GM18873 (cell line): ENCODE data around the gene DENND1C.
"Not testable (repeated sequence)": the region's sequence is repeated elsewhere in the genome, so short reads cannot be mapped to it uniquely, and the experiment has no call there.

Source experiments
- ATAC-seq: cut with Tn5 transposase; IDR thresholded peaks from one replicate; pipeline ENCODE4 v1.9.1; 2021; ENCODE audit warnings: mild to moderate bottlenecking, moderate library complexity, moderate number of reproducible peaks; ENCODE audit not compliant: unreplicated experiment, low FRiP score

The DENND1C gene

DNA sequence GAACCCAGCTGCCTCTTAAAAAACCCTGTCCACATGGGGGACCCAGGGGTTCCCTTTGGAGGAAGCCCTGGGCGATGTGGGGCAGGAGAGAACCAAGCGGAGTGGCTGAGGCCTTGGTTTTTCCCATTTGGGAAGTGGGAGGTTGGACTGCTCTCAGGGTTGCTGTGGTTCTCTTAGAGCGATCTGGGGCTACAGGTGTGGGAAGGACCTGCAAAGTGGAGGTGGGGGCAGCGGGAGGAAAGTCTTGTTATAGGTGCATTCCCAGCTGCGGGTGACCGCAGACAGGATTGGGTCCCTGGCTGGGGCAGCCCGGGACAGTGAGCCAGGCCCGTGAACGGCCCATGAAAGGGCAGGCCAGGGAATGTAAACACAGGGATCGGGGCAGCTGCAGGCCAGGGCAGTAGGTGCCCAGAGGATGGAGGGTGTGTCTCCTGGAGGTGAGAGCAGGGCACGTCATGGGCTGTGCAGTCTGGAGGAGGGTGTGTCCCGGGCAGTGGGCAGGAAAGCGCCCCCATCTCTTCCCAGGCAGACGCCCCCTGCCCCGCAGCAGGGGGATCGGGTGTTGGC lies 22.8 kb downstream of the DENND1C start:
- no peak for ATAC-seq

GRCh38 chr19:6457958-6458694 lies 23.5 kb downstream of the DENND1C start:
- ATAC-seq, result no peak

DNA sequence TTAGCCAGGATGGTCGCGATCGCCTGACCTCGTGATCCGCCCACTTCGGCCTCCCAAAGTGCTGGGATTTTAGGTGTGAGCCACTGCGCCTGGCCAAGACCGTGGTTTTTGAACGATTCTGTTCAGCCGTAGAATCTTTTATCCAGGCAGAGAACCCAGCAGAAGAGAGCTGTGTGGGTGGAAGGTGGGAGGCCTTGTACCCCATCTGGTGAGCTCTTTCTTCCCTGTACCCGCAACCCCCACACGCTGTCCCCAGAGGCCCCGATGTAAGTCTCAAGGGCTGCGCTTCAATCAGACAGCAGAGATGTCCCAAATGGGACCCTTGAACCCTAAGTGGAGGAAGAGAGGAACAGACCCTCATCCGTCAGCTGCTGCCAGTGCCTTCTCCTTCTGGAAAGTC lies 25.7 kb downstream of the DENND1C start:
- no peak for ATAC-seq

DNA sequence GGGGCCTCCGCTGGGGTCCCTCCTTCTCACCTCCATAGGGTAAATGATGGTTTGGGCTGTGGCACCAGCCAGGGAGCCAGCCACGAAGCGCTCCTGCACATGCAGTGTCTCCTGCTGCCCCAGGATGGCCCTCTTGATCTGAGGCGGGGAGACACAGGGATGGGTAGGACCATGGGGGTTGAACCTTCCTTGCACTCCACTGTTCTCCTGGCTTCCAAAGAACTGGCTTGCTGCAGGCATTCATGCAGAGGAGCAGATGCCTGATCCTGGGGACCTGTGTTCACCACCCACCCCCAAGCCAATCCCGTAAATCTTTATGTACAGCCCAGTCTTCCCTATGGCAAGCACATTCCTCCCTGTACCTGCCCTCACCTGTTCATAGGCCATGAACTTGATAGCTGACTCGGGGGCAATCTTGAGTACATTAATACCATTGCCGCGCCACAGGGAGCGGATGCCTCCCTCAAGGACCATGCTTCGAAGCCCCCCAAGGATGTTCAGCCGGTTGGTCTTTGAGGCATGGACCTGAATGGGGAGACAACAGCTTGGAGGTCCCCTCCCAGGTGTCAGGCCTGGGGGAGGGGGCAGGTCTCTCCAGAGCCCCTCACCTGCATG lies 27.5 kb downstream of the DENND1C start:
- ATAC-seq, result no peak

GRCh38 chr19:6452899-6453298 lies 28.7 kb downstream of the DENND1C start:
- ATAC-seq, result no peak

DNA sequence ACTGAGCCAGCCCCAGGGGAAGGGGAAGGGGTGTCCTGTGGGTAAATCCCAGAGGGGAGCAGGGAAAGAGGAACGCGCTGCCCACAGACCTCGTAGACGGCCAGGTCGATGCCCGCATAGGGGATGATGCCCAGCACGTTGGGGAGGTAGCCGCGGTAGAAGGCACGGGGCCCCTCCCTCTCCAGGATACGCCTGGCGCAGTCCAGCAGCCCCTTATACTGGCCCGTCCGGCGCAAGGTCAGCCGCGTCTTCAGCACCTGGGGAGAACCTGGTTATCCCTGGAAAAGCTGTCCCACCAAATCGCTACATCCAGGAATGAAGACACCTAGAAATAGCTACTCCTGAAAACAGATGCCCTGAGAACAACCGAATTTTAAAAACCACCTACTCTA lies 29.4 kb downstream of the DENND1C start:
- ATAC-seq, result no peak

- no peak for ATAC-seq
Observed at GRCh38 chr19:6451583-6452222, 29.9 kb downstream of the DENND1C start.

- ATAC-seq, result no peak
Observed at GRCh38 chr19:6450166-6450565, 31.4 kb downstream of the DENND1C start.

DNA sequence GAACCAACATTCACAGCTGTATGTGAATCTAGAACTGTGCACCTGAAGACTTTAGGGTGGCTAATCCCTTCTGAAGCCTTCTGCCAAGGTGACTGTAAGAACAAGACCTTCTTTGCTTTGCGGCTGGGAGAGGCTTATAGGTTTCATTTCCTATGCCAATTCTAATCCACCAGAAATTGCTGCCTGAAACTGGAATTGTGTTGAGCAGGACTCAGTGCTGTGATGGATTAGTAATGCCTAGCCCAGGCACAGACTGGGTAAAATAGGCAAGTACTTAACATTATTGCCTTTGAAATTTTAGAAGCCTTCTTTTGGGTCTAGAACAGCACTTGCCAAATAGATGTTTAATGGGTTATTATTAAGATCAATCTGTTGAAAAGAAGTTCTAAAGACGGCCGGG lies 33.5 kb downstream of the DENND1C start:
- no peak for ATAC-seq

GRCh38 chr19:6446452-6446851 lies 35.1 kb downstream of the DENND1C start:
- no peak for ATAC-seq

GRCh38 chr19:6443986-6444385 lies 37.6 kb downstream of the DENND1C start:
- ATAC-seq, result no peak

DNA sequence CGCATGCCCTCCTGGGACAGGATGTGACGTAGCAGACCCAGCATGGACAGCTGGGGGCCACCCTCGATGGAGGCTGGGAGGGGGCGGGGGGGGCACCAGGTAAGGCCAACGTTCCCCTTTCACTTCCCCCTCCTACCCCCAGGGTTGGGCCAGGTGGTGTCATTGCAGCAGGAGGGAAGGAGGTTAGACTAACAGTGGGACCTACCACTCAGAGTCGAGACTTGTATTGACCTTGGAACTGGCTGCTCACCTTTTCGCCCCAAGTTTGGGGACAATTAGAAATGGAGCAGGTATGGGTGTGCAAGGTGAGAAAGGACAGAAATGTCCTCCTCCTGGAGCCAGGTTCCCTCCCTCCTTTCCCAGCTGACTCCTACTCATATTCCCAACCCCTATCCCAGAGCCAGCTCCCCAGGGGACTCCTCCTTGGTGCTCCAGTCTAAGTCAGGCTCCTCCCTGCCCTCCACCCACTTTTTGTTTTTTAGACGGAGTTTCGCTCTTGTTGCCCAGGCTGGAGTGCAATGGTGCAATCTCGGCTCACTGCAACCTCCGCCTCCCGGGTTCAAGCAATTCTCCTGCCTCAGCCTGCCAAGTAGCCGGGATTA lies 39.4 kb downstream of the DENND1C start:
- no peak for ATAC-seq

DNA sequence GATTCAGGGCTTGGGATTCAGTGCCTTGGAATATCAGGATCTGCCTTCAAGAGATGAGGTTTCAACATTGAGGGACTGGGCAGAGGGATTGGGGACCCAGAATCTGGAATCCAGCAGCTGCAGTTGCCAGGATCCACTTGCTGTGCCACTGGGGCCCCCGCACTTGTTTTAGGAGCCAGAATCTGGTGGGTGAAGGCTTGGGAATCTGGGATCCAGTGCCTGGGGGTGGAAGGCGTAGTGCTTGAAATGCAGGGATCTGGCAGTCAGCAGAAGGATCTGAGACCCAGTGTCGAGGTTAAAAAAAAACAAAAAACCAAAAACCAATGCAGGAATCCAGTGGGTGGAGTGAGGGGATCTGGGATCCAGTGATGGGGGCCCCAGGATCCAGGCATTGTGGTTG lies 40.7 kb downstream of the DENND1C start:
- no peak for ATAC-seq

DNA sequence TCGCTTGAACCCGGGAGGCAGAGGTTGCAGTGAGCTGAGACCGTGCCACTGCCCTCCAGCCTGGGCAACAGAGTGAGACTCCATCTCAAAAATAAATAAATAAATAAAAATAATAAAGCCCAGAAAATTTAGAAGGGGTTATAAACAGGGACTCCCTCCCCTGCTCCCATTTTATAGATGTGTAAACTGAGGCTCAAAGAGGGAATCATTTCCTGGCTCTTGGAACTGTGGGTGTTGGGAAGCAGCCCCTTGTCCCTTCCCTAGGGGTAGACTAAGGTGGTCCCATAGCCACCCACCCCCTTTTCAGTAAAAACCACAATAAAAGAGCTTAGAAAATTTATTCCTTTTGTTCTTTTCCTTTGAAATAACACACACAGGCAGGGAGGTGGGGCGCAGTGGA lies 41.8 kb downstream of the DENND1C start:
- ATAC-seq, result no peak

GRCh38 chr19:6433663-6434062 lies 47.9 kb downstream of the DENND1C start, which contains the start of gene SLC25A41:
SLC25A41 (minus strand) TSS chr19:6433763; CDS start chr19:6433693, 70 bp downstream.
- ATAC-seq, result no peak

DNA sequence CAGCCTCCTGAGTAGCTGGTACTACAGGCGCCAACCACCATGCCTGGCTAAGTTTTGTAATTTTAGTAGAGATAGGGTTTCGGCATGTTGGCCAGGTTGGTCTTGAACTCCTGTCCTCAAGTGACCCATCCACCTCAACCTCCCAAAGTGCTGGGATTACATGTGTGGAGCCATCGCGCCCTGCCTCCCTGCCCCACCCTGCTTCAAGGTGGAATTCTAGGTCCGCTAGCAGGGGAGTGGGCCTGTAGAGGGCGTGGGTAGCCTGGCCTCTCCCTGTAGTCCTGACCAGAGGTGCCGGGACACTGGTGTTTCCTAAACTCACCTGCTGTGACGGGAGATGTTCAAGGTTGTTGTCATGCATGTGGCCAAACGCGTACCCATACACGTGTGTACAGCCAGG lies 48.4 kb downstream of the DENND1C start:
- no peak for ATAC-seq

DNA sequence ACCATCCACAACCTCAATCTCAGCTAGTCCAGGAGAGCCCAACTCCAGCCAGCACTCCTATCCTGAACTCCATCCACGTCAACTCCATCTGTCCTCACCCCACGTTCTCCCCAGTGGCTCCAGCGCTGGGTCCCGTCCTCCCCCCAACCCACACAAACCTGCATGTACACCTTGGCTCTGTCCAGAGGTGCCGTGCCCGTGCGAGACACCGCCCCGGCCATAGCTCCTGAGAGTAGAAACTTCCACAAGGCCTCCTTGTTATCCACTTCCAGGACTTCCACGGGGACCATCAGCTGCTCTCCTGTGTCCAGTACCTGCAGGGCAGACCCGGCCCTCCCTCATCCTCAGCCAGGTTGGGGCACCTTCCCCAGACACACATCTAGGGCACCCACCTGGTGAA lies 49.7 kb downstream of the DENND1C start:
- ATAC-seq, result no peak

GRCh38 chr19:6429419-6430221 lies 52.0 kb downstream of the DENND1C start:
- ATAC-seq, result no peak

- ATAC-seq, result not testable (repeated sequence)
Observed at GRCh38 chr19:6428692-6429418, 52.7 kb downstream of the DENND1C start.

DNA sequence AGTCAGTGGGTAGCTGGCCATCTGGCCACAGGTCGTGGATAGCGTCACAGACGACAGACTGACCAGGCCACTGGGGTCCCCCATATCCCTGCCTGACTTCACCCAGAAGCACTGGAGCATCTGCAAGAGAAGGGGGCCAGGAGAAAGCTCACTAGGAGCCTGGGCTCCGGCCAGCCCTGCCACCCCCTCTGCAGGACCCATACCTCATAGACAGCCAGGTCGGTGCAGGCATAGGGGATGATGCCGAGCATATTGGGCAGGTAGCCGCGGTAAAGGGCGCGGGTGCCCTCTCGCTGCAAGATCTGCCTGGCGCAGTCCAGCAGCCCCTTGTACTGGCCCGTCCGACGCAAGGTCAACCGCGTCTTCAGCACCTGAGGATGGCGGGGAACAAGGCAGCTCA lies 54.5 kb downstream of the DENND1C start:
- ATAC-seq, result no peak
